Fibroblast of mammary gland (primary cell): ENCODE results near the gene PLCE1.
A peak's percentile ranks its signal among the peaks of the same experiment; 100 is the strongest.

ENCODE experiments used
- DNase-seq: peaks from one replicate; pipeline ENCODE4 v3.0.0-alpha.2; 2010; ENCODE audit warnings: low read depth
- H3K4me3 ChIP-seq: 2 replicates; pipeline ENCODE4 v1.5.1; 2011; ENCODE audit warnings: low read depth, mild to moderate bottlenecking, low read length, moderate library complexity; ENCODE audit not compliant: control insufficient read depth
- CTCF ChIP-seq: conservative IDR thresholded peaks from 2 replicates; pipeline ENCODE4 v1.5.1; 2011; ENCODE audit warnings: low read depth, low read length, inconsistent platforms; ENCODE audit not compliant: control insufficient read depth, insufficient read depth

The PLCE1 gene

GRCh38 chr10:94000638-94001415, 7.1 kb downstream of the PLCE1 start:
- no peak for DNase-seq
- H3K4me3 ChIP-seq, result no peak overlapping the region
- no peak for TF ChIP-seq CTCF

DNA sequence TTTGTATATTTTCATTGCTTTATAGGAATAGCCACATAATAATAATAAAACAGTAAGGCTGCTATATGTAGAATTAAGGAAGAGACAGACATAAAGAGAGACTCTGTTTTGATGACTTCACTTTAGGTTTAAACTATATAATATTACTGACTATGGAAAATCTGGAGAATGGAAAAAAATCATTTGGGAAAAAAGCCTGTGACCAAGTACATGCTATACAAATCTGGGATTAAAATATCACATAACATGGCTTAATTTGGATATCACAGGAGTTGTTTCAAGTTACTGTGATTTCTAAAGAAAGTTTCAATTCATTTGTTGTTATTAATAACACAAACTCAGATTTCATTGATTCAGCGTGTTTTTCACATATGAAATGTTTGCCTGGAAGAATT, 7.7 kb downstream of the PLCE1 start:
- no peak for TF ChIP-seq CTCF
- DNase-seq, result no peak
- H3K4me3 ChIP-seq, result no peak overlapping the region

GRCh38 chr10:94002156-94002555, 8.4 kb downstream of the PLCE1 start:
- no peak for TF ChIP-seq CTCF
- H3K4me3 ChIP-seq, result no peak overlapping the region
- peak; percentile 22 for DNase-seq

DNA sequence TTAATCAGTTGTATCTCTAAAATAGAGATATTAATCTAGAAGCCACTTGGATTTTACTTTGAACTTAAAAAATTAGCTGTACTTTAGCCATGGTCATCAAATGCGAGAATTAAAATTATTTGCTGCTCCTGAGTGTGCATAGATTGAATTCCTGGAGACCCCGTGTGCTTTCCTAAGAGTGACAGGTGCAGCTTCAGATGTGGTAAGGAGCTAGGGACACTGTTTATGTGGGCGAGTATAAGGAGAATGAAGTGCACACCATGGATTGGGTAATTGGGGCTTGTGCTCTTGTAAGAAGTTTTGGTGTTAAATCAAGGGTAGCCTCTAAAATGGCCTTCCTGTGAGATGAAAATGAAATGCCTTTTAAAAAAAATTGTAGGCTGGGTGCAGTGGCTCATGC, 9.8 kb downstream of the PLCE1 start:
- no peak for TF ChIP-seq CTCF
- no peak overlapping the region for H3K4me3 ChIP-seq
- no peak for DNase-seq

DNA sequence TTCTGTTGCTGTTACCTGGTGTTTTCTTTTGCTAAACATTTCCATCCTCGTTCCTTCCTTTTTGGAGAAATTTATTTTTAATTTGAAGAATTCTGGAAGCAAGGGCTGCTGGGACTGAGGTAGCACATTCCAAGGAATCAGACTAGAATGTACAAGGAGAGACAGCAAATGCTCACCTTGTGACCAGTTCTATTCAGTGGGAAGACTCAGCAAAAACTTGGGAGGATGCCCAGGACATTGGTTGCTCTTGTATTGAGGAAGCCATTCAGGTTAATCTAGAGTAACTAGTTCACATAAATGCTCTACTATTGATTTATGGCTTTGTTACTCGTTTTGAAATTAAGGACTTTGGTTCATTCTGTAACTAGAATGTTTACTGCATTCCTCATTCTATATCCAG, 11.3 kb downstream of the PLCE1 start:
- peak; percentile 41 for DNase-seq
- TF ChIP-seq CTCF, result no peak
- no peak overlapping the region for H3K4me3 ChIP-seq

DNA sequence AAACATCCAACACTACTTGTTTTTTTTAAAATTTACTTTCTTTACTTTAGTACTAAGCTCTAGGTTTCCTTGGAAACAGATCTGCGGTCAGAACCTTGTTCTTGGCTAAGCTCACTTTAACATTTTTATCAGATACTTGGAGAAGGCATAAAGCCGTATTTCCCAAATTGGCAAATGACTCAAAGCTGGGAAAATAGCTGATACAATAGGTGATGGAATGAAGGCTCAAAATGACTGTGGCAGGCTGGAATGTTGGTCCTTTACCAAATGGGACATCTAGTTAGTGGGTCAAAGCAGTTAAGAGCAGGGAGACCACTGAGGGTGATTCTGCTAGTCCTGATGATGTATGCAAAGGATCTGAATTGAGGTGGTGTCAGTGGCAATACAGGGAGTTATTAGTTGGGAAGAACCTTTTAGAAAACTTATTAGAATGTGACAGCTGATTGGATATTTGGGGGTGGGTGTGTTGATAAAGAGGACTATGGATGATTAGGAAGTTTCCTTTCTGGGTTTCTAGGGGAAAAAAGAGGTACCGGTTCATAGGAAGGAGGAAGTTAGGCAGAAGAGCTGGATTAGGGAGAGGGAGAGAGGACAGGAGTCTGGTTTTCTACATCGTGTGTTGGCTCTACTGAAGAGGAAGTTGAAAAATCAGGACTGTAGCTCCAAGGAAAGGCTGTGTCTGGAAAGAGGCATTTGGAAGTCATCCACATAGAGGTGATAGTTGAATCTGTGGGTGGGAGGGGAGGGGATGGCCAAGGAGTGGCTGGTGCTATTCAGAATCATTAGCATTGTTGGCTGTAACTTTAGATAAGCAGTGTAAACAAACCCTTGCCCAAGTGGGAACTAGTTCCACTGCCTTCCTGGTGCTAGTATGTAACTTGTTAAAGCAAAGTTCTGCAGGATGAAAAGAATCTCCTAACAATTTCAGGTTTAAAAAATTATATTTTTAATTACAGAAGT, 13.1 kb downstream of the PLCE1 start:
- no peak for TF ChIP-seq CTCF
- peak; percentile 76 for DNase-seq
- H3K4me3 ChIP-seq, result no peak overlapping the region
